MM.1S (cell line): ENCODE data around the gene ZFAND4.

Experiments
- DNase-seq: peaks from one replicate; pipeline ENCODE4 v3.0.0-alpha.2; 2015
- H2AFZ ChIP-seq: fragments of 300-600 bp; sonication (generic); 2 replicates; pipeline ENCODE4 v1.6.0; 2016; ENCODE audit warnings: antibody characterized with exemption, low read length
- H3F3A ChIP-seq: fragments of 300-600 bp; sonication (generic); 2 replicates; pipeline ENCODE4 v1.6.1; 2016; ENCODE audit warnings: mild to moderate bottlenecking, antibody characterized with exemption, low read length, moderate library complexity, mixed read lengths; ENCODE audit not compliant: insufficient read depth
- H3K27ac ChIP-seq: fragments of 300-600 bp; sonication (generic); 2 replicates; pipeline ENCODE4 v1.5.1; 2016; ENCODE audit warnings: mild to moderate bottlenecking, low read length
- H3K27me3 ChIP-seq: fragments of 300-600 bp; sonication (generic); replicated peaks from 2 replicates; pipeline ENCODE4 v1.6.0; 2016; ENCODE audit warnings: low read length; ENCODE audit not compliant: insufficient read depth
- H3K36me3 ChIP-seq: fragments of 300-600 bp; sonication (generic); replicated peaks from 2 replicates; pipeline ENCODE4 v1.6.1; 2016; ENCODE audit warnings: mild to moderate bottlenecking, low read length, mixed read lengths; ENCODE audit not compliant: insufficient read depth
- H3K4me1 ChIP-seq: fragments of 300-600 bp; sonication (generic); 2 replicates; pipeline ENCODE4 v1.6.1; 2016; ENCODE audit warnings: low read length, mixed read lengths
- H3K4me2 ChIP-seq: fragments of 300-600 bp; sonication (generic); 2 replicates; pipeline ENCODE4 v1.6.0; 2016; ENCODE audit warnings: low read depth, low read length
- H3K4me3 ChIP-seq: fragments of 300-600 bp; sonication (generic); 2 replicates; pipeline ENCODE4 v1.5.1; 2016; ENCODE audit warnings: low read length, mixed read lengths
- H3K79me2 ChIP-seq: fragments of 300-600 bp; sonication (generic); 2 replicates; pipeline ENCODE4 v1.6.1; 2016; ENCODE audit warnings: mixed run types, low read length, mixed read lengths
- H3K9ac ChIP-seq: fragments of 300-600 bp; sonication (generic); 2 replicates; pipeline ENCODE4 v1.6.1; 2016; ENCODE audit warnings: low read length, mixed read lengths
- H3K9me2 ChIP-seq: fragments of 300-600 bp; sonication (generic); replicated peaks from 2 replicates; pipeline ENCODE4 v1.6.1; 2016; ENCODE audit warnings: mild to moderate bottlenecking, low read length, mixed read lengths; ENCODE audit not compliant: insufficient read depth
- H3K9me3 ChIP-seq: fragments of 300-600 bp; sonication (generic); replicated peaks from 2 replicates; pipeline ENCODE4 v1.6.1; 2016; ENCODE audit warnings: mild to moderate bottlenecking, low read length, mixed read lengths; ENCODE audit not compliant: insufficient read depth
- H4K20me1 ChIP-seq: fragments of 300-600 bp; sonication (generic); 2 replicates; pipeline ENCODE4 v1.6.1; 2016; ENCODE audit warnings: mild to moderate bottlenecking, low read length, moderate library complexity, mixed read lengths; ENCODE audit not compliant: insufficient read depth
- EZH2 ChIP-seq: fragments of 300-600 bp; sonication (generic); optimal IDR thresholded peaks from 2 replicates; pipeline ENCODE3; 2017; ENCODE audit warnings: low read depth, mild to moderate bottlenecking, antibody characterized with exemption, low read length, mixed read lengths
- EZH2phosphoT487 ChIP-seq: fragments of 300-600 bp; sonication (generic); IDR thresholded peaks from 2 replicates; pipeline ENCODE4 v1.6.1; 2018; ENCODE audit warnings: antibody characterized with exemption, low read length
- TF ChIP-seq, protein P1 (sequence below): fragments of 300-600 bp; sonication (generic); IDR thresholded peaks from 2 replicates; pipeline ENCODE4 v1.5.1; 2016; ENCODE audit warnings: antibody characterized with exemption, low read length, mixed read lengths

Gene ZFAND4

DNA sequence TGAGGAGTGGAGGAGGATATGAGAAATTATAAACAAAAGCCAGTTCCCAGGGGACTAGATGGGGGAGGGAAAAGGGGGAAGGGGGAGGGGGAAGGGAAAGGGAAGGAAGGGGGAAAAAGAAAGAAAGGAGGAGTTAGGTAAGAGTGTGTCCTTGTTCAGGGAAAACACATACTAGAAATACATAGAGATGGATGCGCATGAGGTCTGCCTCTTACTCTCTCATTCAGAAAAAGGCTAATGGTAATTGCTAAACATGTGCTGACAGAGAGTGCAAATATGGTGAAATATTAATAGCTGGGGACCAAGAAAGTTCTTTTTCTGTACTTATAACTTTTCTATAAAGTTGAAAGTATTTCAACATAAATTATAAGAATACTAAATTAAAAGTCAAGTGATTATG lies 64.5 kb downstream of the ZFAND4 start:
- TF ChIP-seq, protein P1, sequence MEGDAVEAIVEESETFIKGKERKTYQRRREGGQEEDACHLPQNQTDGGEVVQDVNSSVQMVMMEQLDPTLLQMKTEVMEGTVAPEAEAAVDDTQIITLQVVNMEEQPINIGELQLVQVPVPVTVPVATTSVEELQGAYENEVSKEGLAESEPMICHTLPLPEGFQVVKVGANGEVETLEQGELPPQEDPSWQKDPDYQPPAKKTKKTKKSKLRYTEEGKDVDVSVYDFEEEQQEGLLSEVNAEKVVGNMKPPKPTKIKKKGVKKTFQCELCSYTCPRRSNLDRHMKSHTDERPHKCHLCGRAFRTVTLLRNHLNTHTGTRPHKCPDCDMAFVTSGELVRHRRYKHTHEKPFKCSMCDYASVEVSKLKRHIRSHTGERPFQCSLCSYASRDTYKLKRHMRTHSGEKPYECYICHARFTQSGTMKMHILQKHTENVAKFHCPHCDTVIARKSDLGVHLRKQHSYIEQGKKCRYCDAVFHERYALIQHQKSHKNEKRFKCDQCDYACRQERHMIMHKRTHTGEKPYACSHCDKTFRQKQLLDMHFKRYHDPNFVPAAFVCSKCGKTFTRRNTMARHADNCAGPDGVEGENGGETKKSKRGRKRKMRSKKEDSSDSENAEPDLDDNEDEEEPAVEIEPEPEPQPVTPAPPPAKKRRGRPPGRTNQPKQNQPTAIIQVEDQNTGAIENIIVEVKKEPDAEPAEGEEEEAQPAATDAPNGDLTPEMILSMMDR: no peak
- TF ChIP-seq EZH2phosphoT487 (no peak), EZH2 (no peak)
- Histone ChIP-seq H3K4me2 (no peak overlapping the region), H3K79me2 (no peaks in the 10 kb centered on the region), H4K20me1 (no peaks in the 10 kb centered on the region), H3F3A (no peaks in the 10 kb centered on the region), H2AFZ (no peak overlapping the region), H3K36me3 (no peaks in the 10 kb centered on the region), H3K9me2 (no peaks in the 10 kb centered on the region), H3K9ac (no peak overlapping the region), H3K4me1 (no peaks in the 10 kb centered on the region), H3K27ac (no peak overlapping the region), H3K27me3 (no peaks in the 10 kb centered on the region), H3K4me3 (no peak overlapping the region), H3K9me3 (no peaks in the 10 kb centered on the region)
- DNase-seq: no peak

DNA sequence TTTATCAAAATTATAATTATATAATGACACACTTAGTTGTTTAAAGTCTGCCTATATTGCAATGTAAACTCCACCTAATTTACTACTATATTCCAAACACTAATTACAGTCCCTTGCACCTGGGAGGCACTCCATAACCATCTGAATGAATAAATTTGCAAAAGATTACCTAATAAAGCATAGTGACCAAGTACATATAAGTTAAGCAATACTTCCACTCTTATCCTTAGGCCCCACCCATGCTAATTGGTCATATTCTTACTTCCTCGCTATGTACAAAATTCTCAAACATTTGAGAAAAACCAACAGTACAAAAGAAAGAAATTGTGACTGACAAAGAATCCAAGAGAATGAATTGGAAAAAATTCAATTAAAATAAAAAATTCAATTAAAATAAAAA lies 65.3 kb downstream of the ZFAND4 start:
- no peak overlapping the region for H3K27ac ChIP-seq
- H3K79me2 ChIP-seq: no peaks in the 10 kb centered on the region
- no peak overlapping the region for H3K9ac ChIP-seq

DNA sequence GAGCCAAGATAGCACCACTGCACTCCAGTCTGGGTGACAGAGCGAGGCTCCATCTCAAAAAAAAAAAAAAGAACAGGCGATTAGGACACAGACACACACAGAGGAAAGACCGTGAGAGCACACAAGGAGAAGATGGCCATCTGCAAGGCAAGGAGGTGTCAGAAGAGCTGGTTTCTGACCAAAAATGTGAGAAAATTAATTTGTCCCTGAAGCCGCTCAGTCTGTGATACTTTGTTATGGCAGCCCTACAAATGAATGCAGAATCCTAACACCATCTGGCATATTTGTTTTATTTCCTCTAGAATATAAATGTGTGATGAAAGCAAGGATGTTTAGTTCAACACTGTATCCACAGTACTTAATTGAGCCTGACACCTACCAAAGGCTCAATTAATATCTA lies 69.7 kb downstream of the ZFAND4 start:
- no peaks in the 10 kb centered on the region for H3F3A ChIP-seq
- no peak overlapping the region for H3K9ac ChIP-seq
- H4K20me1 ChIP-seq: no peaks in the 10 kb centered on the region
- no peak overlapping the region for H3K4me2 ChIP-seq
- H2AFZ ChIP-seq: no peak overlapping the region
- H3K79me2 ChIP-seq: no peaks in the 10 kb centered on the region
- no peaks in the 10 kb centered on the region for H3K27me3 ChIP-seq
- H3K9me2 ChIP-seq: no peaks in the 10 kb centered on the region
- no peaks in the 10 kb centered on the region for H3K4me1 ChIP-seq
- H3K4me3 ChIP-seq: no peak overlapping the region
- TF ChIP-seq EZH2phosphoT487 (no peak), EZH2 (no peak)
- TF ChIP-seq, protein P1: no peak
- no peaks in the 10 kb centered on the region for H3K9me3 ChIP-seq
- no peak for DNase-seq
- no peak overlapping the region for H3K27ac ChIP-seq
- H3K36me3 ChIP-seq: no peaks in the 10 kb centered on the region

More for the DNA sequence above, 65.3 kb downstream of the ZFAND4 start:
- no peaks in the 10 kb centered on the region for H3F3A ChIP-seq
- no peak overlapping the region for H3K4me3 ChIP-seq
- H3K36me3 ChIP-seq: no peaks in the 10 kb centered on the region
- H3K9me3 ChIP-seq: no peaks in the 10 kb centered on the region
- H2AFZ ChIP-seq: no peak overlapping the region
- no peaks in the 10 kb centered on the region for H4K20me1 ChIP-seq
- no peak for DNase-seq
- no peak overlapping the region for H3K4me2 ChIP-seq
- H3K9me2 ChIP-seq: no peaks in the 10 kb centered on the region
- TF ChIP-seq, protein P1: no peak
- H3K27me3 ChIP-seq: no peaks in the 10 kb centered on the region
- no peaks in the 10 kb centered on the region for H3K4me1 ChIP-seq
